Activated CD4-positive, CD25-positive, alpha-beta regulatory T cell treated with anti-CD3 and anti-CD28 coated beads, Interleukin-2, amount 50 U/mL, for 16 hours (primary cell): ENCODE measurements around the gene FPR2.
"Not testable (repeated sequence)": the region's sequence is repeated elsewhere in the genome, so short reads cannot be mapped to it uniquely, and the experiment has no call there.

Experiments
- DNase-seq: peaks from one replicate; pipeline ENCODE4 v3.0.0-alpha.2; 2020; ENCODE audit warnings: low read depth, low spot score

Gene FPR2

GRCh38 chr19:51805396-51805795 lies 44.4 kb downstream of the FPR2 start:
- not testable (repeated sequence) for DNase-seq

DNA sequence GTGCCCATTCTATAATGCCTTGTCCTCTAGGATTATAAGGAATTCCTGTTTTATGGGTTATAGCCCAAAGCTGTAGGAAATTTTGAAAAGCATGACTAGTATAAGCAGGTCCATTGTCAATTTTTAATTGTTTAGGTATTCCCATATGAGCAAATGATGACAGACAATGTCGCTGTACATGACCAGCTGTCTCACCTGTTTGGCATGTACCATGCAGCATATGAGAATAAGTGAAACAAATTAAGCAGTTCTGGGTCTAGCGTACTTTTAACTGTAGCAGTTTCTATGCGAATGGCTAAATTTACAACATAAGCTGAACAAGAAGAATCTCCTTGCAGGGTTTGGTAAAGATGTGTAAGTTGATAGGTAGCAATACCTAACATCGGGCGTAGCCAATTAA lies 45.6 kb downstream of the FPR2 start:
- DNase-seq = not testable (repeated sequence)

DNA sequence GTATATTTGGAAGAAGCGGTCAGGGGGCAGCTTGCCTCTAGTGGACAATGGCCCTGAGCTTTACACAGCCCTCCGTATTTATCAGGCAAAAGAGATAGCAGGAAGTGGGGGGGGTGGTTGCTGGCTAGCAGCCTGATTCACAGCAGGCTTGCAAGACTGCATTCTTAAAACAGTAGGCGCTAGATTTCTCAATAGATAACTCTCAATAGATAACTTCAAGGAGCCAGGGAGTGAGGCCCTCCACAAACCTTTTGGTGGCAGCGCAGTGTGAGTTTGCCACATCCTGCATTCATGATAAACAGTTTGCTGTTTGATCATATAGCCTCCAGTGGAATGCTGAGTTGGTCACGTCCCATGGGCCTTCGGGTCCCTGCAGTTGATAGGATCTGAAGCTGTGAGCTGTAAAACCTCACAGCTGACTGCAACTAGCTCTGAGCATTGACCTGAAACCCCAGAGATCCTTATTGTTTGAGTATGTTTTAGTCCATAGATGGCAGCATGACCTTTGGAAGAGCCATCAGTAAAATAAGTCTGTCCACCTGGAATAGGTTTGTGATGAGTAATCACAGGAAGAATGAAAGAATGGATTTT lies 46.2 kb downstream of the FPR2 start:
- no peak for DNase-seq

DNA sequence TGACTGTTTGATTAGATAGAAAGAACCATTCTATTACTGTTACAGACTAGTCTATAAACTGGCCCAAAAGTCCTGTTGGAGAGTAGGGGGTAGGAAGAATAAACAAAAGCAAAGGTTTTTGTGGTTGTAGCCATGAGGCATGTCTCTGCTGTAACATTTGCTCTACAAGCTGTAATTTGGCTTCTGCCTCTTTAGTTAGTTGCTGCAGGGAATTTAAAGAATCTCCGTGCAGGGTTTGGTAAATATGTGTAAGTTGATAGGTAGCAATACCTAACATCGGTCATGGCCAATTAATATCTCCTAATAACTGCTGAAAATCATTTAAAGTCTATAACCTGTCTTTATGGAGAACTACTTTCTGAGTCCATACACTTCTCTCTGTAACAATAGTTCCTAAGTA lies 46.9 kb downstream of the FPR2 start:
- DNase-seq = no peak

GRCh38 chr19:51808333-51808986 lies 47.5 kb downstream of the FPR2 start:
- no peak for DNase-seq

GRCh38 chr19:51809787-51810186 lies 48.8 kb downstream of the FPR2 start:
- no peak for DNase-seq

DNA sequence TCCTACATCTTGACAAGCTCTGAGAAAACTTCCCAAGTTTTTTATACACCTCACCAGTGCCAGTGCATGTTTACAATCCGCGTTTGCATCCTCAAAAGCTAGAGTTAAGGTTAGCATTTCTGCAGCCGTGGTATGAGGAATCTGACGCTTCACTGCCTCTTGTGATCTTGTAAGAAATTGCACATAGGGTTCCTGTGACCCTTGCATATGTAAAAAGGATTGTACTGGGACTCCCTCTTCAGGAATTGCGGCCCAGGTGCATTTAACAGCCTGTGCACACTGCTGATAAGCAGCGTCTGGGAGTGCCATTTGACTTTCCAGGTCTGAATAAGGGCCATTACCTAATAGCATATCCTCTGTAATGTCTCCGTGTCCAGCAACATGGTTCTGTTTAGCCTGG lies 49.2 kb downstream of the FPR2 start:
- no peak for DNase-seq

- no peak for DNase-seq
Measured at GRCh38 chr19:51811344-51811743, 50.4 kb downstream of the FPR2 start.

DNA sequence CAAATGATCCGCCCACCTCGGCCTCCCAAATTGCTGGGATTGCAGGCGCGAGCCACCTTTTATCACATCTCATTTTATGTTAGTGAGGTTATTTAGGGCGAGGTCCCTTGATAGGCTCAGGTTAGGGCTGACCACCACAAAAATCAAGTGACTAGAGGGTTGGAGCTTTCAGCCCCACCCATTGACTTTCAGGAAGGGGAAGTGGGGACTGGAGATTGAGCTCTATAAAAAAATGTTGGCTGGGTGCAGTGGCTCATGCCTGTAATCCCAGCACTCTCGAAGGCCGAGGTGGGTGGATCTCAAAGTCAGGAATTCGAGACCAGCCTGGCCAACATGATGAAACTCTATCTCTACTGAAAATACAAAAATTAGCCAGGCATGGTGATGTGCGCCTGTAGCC lies 54.1 kb downstream of the FPR2 start:
- DNase-seq = no peak

GRCh38 chr19:51816711-51817110 lies 55.7 kb downstream of the FPR2 start:
- no peak for DNase-seq

DNA sequence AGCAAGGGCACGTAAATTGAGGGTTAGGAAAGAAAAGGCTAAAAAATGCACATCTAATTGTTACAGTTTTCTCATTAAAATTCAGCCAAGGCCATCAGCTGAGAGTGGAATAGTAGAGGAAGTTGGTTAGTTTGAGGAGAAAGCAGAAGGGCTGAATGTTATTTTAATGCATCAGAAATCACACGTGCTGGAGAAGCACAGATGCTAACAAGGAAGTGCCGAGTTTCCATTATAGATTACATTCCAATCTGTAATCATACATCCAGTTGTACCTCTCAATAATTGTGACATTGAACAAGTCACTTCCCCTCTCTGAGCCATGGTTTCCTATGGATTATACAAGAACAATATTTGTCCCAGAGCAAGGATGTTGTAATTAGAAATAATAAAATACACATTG lies 59.0 kb downstream of the FPR2 start:
- no peak for DNase-seq
